Heart left ventricle (tissue), 13 donors: ENCODE data around the gene HEXA.

Source experiments
- CTCF ChIP-seq, 12 donors: fragments of 200-600 bp; sonication (generic) in 4 of 12; IDR thresholded peaks; one replicate each; pipeline versions ENCODE4 v1.5.0 to v1.8.0; 2018 to 2022; ENCODE audit warnings: antibody characterized with exemption in 12 of 12, mild to moderate bottlenecking in 5 of 12
- POLR2A ChIP-seq, 2 donors: fragments of 450-650 bp; IDR thresholded peaks; one replicate each; pipeline ENCODE4 v1.6.1; 2017; ENCODE audit warnings: antibody characterized with exemption in 2 of 2, mild to moderate bottlenecking in 2 of 2, moderate library complexity in 2 of 2
- donor health status: ischemic (EF 13 %, LVEDD 7.1; RV severe dilation, severe dysfunction).
- donor health status: DM: no; HTN: yes; CAD: no.
- donor health status: DM: no; HTN: no; CAD: no.
- donor health status: ischemic (EF 25% LVEDD 6.9; RV normal size, moderate dysfunction).
- donor health status: ischemic (EF 25% LVEDD 5.7; RV mildly dilated, moderate dysfunction).
- donor health status: ischemic (EF 35%, LVEDD 5.7; RV mildly dilated, moderate dysfunction).
- donor health status: nonischemic (EF 11% LVEDD 7.7; RV severe dilation, severe dysfunction).
- donor health status: DM: yes; HTN: yes; CAD: no.
- donor health status: PGD.
- donor health status: ischemic (EF 29% LVEDD 5.4; RV normal size, mild dysfunction).
- donor health status: nonischemic (EF 23%, LVEDD 6.1; RV moderate dilation, normal function).

GRCh38 chr15:72319985-72320671, 55.7 kb downstream of the HEXA start, which contains the start of gene CELF6:
- no peak for TF ChIP-seq CTCF (IDR thresholded peaks at IDR 0.05)
- TF ChIP-seq POLR2A (IDR thresholded peaks at IDR 0.05) = no peak
